Neuronal stem cell (in vitro differentiated cells): Measurements from ENCODE around the gene DNAJC27.

Source experiments
- DNase-seq: peaks from one replicate; pipeline ENCODE4 v3.0.0-alpha.2; 2013; ENCODE audit warnings: low spot score
- H2AFZ ChIP-seq: one replicate; pipeline ENCODE4 v1.6.1; 2013; ENCODE audit warnings: mild to moderate bottlenecking, low read length, inconsistent platforms
- H2AK5ac ChIP-seq: 2 replicates; pipeline ENCODE4 v1.6.1; 2013; ENCODE audit warnings: low read depth, mild to moderate bottlenecking, inconsistent platforms, low read length, moderate library complexity, mixed read lengths
- H2BK120ac ChIP-seq: 2 replicates; pipeline ENCODE4 v1.6.1; 2013; ENCODE audit warnings: low read depth, mild to moderate bottlenecking, inconsistent platforms, low read length, moderate library complexity, mixed read lengths
- H2BK12ac ChIP-seq: one replicate; pipeline ENCODE4 v1.6.1; 2013; ENCODE audit warnings: low read length, inconsistent platforms
- H2BK15ac ChIP-seq: 2 replicates; pipeline ENCODE4 v1.6.1; 2013; ENCODE audit warnings: mild to moderate bottlenecking, low read length, inconsistent platforms, mixed read lengths
- H2BK5ac ChIP-seq: one replicate; pipeline ENCODE4 v1.6.1; 2013; ENCODE audit warnings: inconsistent platforms, mild to moderate bottlenecking, low read length, moderate library complexity
- H3K14ac ChIP-seq: one replicate; pipeline ENCODE4 v1.6.1; 2013; ENCODE audit warnings: low read length, inconsistent platforms
- H3K18ac ChIP-seq: 2 replicates; pipeline ENCODE4 v1.6.1; 2013; ENCODE audit warnings: low read length, inconsistent platforms
- H3K23ac ChIP-seq: 2 replicates; pipeline ENCODE4 v1.6.1; 2013; ENCODE audit warnings: low read depth, mild to moderate bottlenecking, mixed read lengths, low read length, inconsistent platforms; ENCODE audit not compliant: poor library complexity
- H3K27ac ChIP-seq: replicated peaks from 3 replicates; pipeline ENCODE4 v1.5.1; 2013; ENCODE audit warnings: low read length, inconsistent platforms
- H3K27me3 ChIP-seq, 3 experiments: 2 replicates each; pipeline ENCODE4 v1.6.1; 2013; ENCODE audit warnings: low read length in 3 of 3, mild to moderate bottlenecking in 2 of 3, inconsistent platforms in 1 of 3, low read depth in 1 of 3, mixed read lengths in 1 of 3, moderate library complexity in 1 of 3; ENCODE audit not compliant: control insufficient read depth in 3 of 3, insufficient read depth in 3 of 3
- H3K36me3 ChIP-seq, 2 donors: replicated peaks in 1 of 2; 2 replicates each; pipeline ENCODE4 v1.6.1; 2013; ENCODE audit warnings: low read length in 2 of 2; ENCODE audit not compliant: control insufficient read depth in 2 of 2, insufficient read depth in 2 of 2
- H3K4ac ChIP-seq: 2 replicates; pipeline ENCODE4 v1.6.1; 2013; ENCODE audit warnings: inconsistent platforms, mild to moderate bottlenecking, low read length, moderate library complexity
- H3K4me1 ChIP-seq, 2 donors: 1 replicate in 1 of 2; 2 replicates in 1 of 2; pipeline ENCODE4 v1.6.1; 2013; ENCODE audit warnings: low read length in 2 of 2, low read depth in 1 of 2; ENCODE audit not compliant: control insufficient read depth in 2 of 2, insufficient read depth in 1 of 2
- H3K4me2 ChIP-seq: one replicate; pipeline ENCODE4 v1.6.1; 2013; ENCODE audit warnings: mild to moderate bottlenecking, low read length, inconsistent platforms; ENCODE audit not compliant: insufficient read depth, poor library complexity, severe bottlenecking
- H3K4me3 ChIP-seq, 2 donors: 2 replicates each; pipeline ENCODE4 v1.5.1; 2013; ENCODE audit warnings: low read length in 2 of 2, mild to moderate bottlenecking in 2 of 2, inconsistent platforms in 1 of 2, moderate library complexity in 1 of 2
- H3K79me1 ChIP-seq: one replicate; pipeline ENCODE4 v1.6.1; 2013; ENCODE audit warnings: low read depth, mild to moderate bottlenecking, inconsistent platforms, low read length, moderate library complexity
- H3K9ac ChIP-seq: one replicate; pipeline ENCODE4 v1.6.1; 2013; ENCODE audit warnings: mild to moderate bottlenecking, low read depth, low read length, inconsistent platforms; ENCODE audit not compliant: poor library complexity
- H3K9me3 ChIP-seq, 2 donors: replicated peaks in 1 of 2; 2 replicates each; pipeline versions ENCODE3 to v1.6.1; 2013; ENCODE audit warnings: low read length in 2 of 2, mild to moderate bottlenecking in 2 of 2, inconsistent platforms in 1 of 2, low read depth in 1 of 2, mixed read lengths in 1 of 2, moderate library complexity in 1 of 2; ENCODE audit not compliant: control insufficient read depth in 2 of 2, insufficient read depth in 1 of 2
- H4K8ac ChIP-seq: one replicate; pipeline ENCODE4 v1.6.1; 2013; ENCODE audit warnings: low read depth, mild to moderate bottlenecking, inconsistent platforms, low read length, moderate library complexity
- H4K91ac ChIP-seq: one replicate; pipeline ENCODE4 v1.6.1; 2013; ENCODE audit warnings: low read length, low read depth, mild to moderate bottlenecking, inconsistent platforms; ENCODE audit not compliant: poor library complexity
- WGBS, 2 donors: extraction: QIAGEN DNeasy Blood & Tissue Kit; methylation state at CpG; one replicate each; pipeline ENCODE4 v1.1.7; 2013; ENCODE audit warnings: missing lambda C conversion rate in 2 of 2, mixed read lengths in 1 of 2; ENCODE audit not compliant: insufficient read length in 2 of 2, insufficient replicate concordance in 1 of 2; ENCODE audit errors: extremely low coverage in 2 of 2; 5-methylcytosine and 5-hydroxymethylcytosine counted together

DNAJC27 gene

GRCh38 chr2:24929230-24929629 is 42.5 kb downstream of the DNAJC27 start:
- H3K23ac ChIP-seq = no peak overlapping the region
- H3K4me1 ChIP-seq = peaks cover 9 to 16% of the 10 kb centered on the region in 2 donors
- 100% methylated on average over 1 of the region's 3 CpGs; no CpG with 5 or more reads in 1 of the 2 donors for WGBS, 2 donors
- no peak overlapping the region for H3K14ac ChIP-seq
- peaks cover 0 to 12% (median 4%) of the 10 kb centered on the region in 3 experiments for H3K27me3 ChIP-seq
- peaks cover 0 to 3% of the 10 kb centered on the region in 2 donors for H3K9me3 ChIP-seq
- no peak overlapping the region for H2AK5ac ChIP-seq
- H2BK12ac ChIP-seq = no peak overlapping the region
- H3K9ac ChIP-seq = no peak overlapping the region
- no peak overlapping the region for H3K4me3 ChIP-seq
- no peak overlapping the region for H2AFZ ChIP-seq
- no peak overlapping the region for H3K18ac ChIP-seq
- H3K36me3 ChIP-seq = peaks cover 0 to 2% of the 10 kb centered on the region in 2 donors
- DNase-seq = no peak
- H3K4me2 ChIP-seq = no peak overlapping the region
- no peak overlapping the region for H3K4ac ChIP-seq
- no peak overlapping the region for H3K27ac ChIP-seq
- no peaks in the 10 kb centered on the region for H3K79me1 ChIP-seq
- H2BK15ac ChIP-seq = no peak overlapping the region
- H4K91ac ChIP-seq = no peak overlapping the region
- H2BK120ac ChIP-seq = no peak overlapping the region
- no peak overlapping the region for H4K8ac ChIP-seq
- no peak overlapping the region for H2BK5ac ChIP-seq

- no peak overlapping the region for H2BK120ac ChIP-seq
- no peak overlapping the region for H3K4ac ChIP-seq
- H2BK15ac ChIP-seq = no peak overlapping the region
- no peak overlapping the region for H3K27ac ChIP-seq
- no peak overlapping the region for H2AFZ ChIP-seq
- no peak overlapping the region for H3K14ac ChIP-seq
- H3K18ac ChIP-seq = no peak overlapping the region
- no peak overlapping the region for H4K8ac ChIP-seq
- no peak overlapping the region for H2AK5ac ChIP-seq
- no peak overlapping the region for H2BK5ac ChIP-seq
- no peak for DNase-seq
- peaks cover 9 to 16% of the 10 kb centered on the region in 2 donors for H3K4me1 ChIP-seq
- H3K4me3 ChIP-seq = no peak overlapping the region
- no peak overlapping the region for H4K91ac ChIP-seq
- no peaks in the 10 kb centered on the region for H3K79me1 ChIP-seq
- H3K9me3 ChIP-seq = peaks cover 0 to 3% of the 10 kb centered on the region in 2 donors
- peaks cover 0 to 2% of the 10 kb centered on the region in 2 donors for H3K36me3 ChIP-seq
- H3K9ac ChIP-seq = no peak overlapping the region
- no peak overlapping the region for H3K4me2 ChIP-seq
- no peak overlapping the region for H3K23ac ChIP-seq
- no peak overlapping the region for H2BK12ac ChIP-seq
- H3K27me3 ChIP-seq = peaks cover 0 to 11% (median 4%) of the 10 kb centered on the region in 3 experiments
Measured at GRCh38 chr2:24928036-24928435, 43.7 kb downstream of the DNAJC27 start.

DNA sequence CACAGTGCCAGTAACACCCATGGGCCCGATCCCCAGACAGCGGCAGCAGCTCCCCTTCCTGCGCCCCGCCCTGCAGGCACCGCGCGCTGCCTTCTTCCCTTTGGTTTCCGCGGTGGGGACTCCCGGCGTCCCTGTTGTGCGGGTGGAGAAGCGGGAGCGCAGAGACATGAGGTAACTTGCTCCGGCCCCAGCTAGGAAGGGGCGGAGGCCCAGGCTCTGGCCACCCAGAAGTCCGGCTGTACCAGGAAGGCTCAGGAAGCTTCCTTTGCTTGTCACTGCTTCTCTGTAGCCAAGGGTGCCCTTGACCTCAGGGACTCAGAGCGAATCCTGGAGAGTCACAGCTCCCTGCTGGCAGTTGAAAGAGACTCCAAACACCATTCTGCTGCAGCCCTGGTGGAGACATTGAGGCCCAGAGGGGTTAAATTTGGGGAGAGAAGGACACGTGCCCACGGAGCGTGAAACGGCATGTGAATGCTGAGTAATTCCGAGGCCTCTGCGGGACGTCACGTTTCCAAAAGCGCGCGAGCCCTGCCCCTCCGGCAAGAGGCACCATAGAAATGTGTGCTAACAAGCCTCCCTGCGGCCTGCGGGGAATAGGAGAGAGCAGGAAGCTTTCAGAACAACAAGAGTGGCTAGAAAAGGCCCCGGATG is 45.0 kb downstream of the DNAJC27 start:
- peak overlapping the region; percentile 60 for H2AK5ac ChIP-seq

GRCh38 chr2:24926220-24926601 is 45.5 kb downstream of the DNAJC27 start:
- peak overlapping the region; percentile 84 for H2BK5ac ChIP-seq
- H2BK120ac ChIP-seq = no peak overlapping the region
- H3K23ac ChIP-seq = peak overlapping the region; percentile 28
- H3K79me1 ChIP-seq = no peaks in the 10 kb centered on the region
- H3K27ac ChIP-seq = no peak overlapping the region
- no peak overlapping the region for H4K91ac ChIP-seq
- peak overlapping the region; percentile 24 for H3K18ac ChIP-seq
- no peak overlapping the region for H3K9ac ChIP-seq
- peaks cover 0 to 2% of the 10 kb centered on the region in 2 donors for H3K36me3 ChIP-seq
- peaks cover 0 to 3% of the 10 kb centered on the region in 2 donors for H3K9me3 ChIP-seq
- H3K4me3 ChIP-seq = peak overlapping the region in 1 of 2 donors; percentile 59
- H3K4me2 ChIP-seq = no peak overlapping the region
- H4K8ac ChIP-seq = peak overlapping the region; percentile 20
- DNase-seq = no peak
- no peak overlapping the region for H3K4ac ChIP-seq
- H3K14ac ChIP-seq = no peak overlapping the region
- no CpG with 5 or more reads among the region's 14 CpGs for WGBS, 2 donors
- peak overlapping the region; percentile 14 for H2BK15ac ChIP-seq
- H3K4me1 ChIP-seq = peaks cover 9 to 16% of the 10 kb centered on the region in 2 donors
- H3K27me3 ChIP-seq = peaks cover 0 to 4% (median 0%) of the 10 kb centered on the region in 3 experiments
- H2BK12ac ChIP-seq = no peak overlapping the region
- H2AFZ ChIP-seq = peak overlapping the region; percentile 92
- H2AK5ac ChIP-seq = peak overlapping the region; percentile 60

More for the DNA sequence above, 45.0 kb downstream of the DNAJC27 start:
- H3K4me2 ChIP-seq = no peak overlapping the region
- DNase-seq = no peak
- peak overlapping the region; percentile 92 for H2AFZ ChIP-seq
- peak overlapping the region; percentile 16 for H2BK120ac ChIP-seq
- no peak overlapping the region for H3K27ac ChIP-seq
- H3K27me3 ChIP-seq = peaks cover 0 to 4% (median 0%) of the 10 kb centered on the region in 3 experiments
- no peak overlapping the region for H3K9ac ChIP-seq
- H3K23ac ChIP-seq = peak overlapping the region; percentile 28
- H3K18ac ChIP-seq = peak overlapping the region; percentile 24
- no peak overlapping the region for H4K8ac ChIP-seq
- no peaks in the 10 kb centered on the region for H3K79me1 ChIP-seq
- peaks cover 0 to 3% of the 10 kb centered on the region in 2 donors for H3K9me3 ChIP-seq
- H3K36me3 ChIP-seq = peaks cover 0 to 2% of the 10 kb centered on the region in 2 donors
- no peak overlapping the region for H4K91ac ChIP-seq
- WGBS, 2 donors = no CpG with 5 or more reads among the region's 33 CpGs
- no peak overlapping the region for H3K4ac ChIP-seq
- H3K4me3 ChIP-seq = no peak overlapping the region
- H2BK12ac ChIP-seq = no peak overlapping the region
- peaks cover 9 to 16% of the 10 kb centered on the region in 2 donors for H3K4me1 ChIP-seq
- no peak overlapping the region for H3K14ac ChIP-seq
- H2BK15ac ChIP-seq = peak overlapping the region; percentile 14
- peak overlapping the region; percentile 84 for H2BK5ac ChIP-seq
